Measurements from ENCODE around the gene NPDC1. TPM values are rescaled to one million over a fixed set of nuclear protein-coding genes. Genes with fewer than 3 reads are reported as not detected.

Gene NPDC1
- total and polyA plus RNA-seq, 2 donors (not counting 1 experiment from before 2014, with no cell fraction given), result 0.17 to 0.19 TPM

DNA sequence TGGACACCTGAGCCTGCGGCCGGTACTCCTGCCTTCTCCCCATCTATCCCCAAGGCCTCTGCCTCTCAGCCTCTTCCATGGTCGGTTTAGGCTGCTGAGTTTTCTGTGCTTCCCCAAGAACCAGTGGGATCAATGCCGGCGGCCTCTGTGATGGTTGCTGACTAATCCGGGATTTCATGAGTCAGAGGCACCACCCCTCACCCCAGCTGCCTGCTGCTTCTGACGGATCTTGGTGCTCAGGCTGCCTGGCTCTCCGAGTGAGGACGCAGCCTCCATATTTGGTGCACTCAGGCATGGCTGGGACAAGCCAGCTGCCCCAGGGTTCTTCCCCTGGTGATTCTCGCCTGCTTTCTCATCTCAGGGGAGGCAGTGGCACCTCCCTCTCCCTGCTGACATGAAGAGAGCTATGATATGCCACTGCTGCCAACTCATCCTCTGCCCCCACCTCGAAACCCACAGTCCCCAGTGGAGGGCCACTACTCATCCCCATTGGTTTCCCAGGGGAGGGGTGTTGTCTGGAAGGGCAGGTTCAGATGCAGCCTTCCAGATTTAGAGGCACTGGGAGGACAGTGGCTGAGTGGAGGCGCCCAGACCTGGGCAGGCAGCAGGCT, 37.5 kb upstream of the NPDC1 start:
- TF ChIP-seq, protein P1, sequence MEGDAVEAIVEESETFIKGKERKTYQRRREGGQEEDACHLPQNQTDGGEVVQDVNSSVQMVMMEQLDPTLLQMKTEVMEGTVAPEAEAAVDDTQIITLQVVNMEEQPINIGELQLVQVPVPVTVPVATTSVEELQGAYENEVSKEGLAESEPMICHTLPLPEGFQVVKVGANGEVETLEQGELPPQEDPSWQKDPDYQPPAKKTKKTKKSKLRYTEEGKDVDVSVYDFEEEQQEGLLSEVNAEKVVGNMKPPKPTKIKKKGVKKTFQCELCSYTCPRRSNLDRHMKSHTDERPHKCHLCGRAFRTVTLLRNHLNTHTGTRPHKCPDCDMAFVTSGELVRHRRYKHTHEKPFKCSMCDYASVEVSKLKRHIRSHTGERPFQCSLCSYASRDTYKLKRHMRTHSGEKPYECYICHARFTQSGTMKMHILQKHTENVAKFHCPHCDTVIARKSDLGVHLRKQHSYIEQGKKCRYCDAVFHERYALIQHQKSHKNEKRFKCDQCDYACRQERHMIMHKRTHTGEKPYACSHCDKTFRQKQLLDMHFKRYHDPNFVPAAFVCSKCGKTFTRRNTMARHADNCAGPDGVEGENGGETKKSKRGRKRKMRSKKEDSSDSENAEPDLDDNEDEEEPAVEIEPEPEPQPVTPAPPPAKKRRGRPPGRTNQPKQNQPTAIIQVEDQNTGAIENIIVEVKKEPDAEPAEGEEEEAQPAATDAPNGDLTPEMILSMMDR (IDR thresholded peaks at IDR 0.05), result no peak
- TF ChIP-seq EZH2 (IDR thresholded peaks at IDR 0.05; ENCODE audit: borderline replicate concordance, insufficient read depth, low read depth, low read length, poor library complexity, severe bottlenecking), result no peak
- Histone ChIP-seq H3K9me3 (ENCODE audit: control extremely low read depth in 1 of 3, control insufficient read depth in 2 of 3, insufficient read depth in 1 of 3, low read length in 2 of 3) (no peaks in the 10 kb centered on the region), H4K20me1 (ENCODE audit: control insufficient read depth, insufficient read depth, low read length, poor library complexity, severe bottlenecking) (peaks cover 19% of the 10 kb centered on the region), H3K4me1 (ENCODE audit: control insufficient read depth in 2 of 2, insufficient read depth in 2 of 2, low read length in 2 of 2) (peaks cover 20 to 44% of the 10 kb centered on the region in 2 donors), H3K4me2 (replicated peaks; ENCODE audit: low read depth, low read length, poor library complexity, severe bottlenecking) (no peak overlapping the region), H3K4me3 (ENCODE audit: control extremely low read depth in 1 of 5, extremely low read depth in 1 of 5, insufficient read depth in 1 of 5, low read depth in 2 of 5, low read length in 4 of 5) (no peak overlapping the region), H3K9ac (ENCODE audit: low read length) (no peak overlapping the region), H3K27me3 (replicated peaks in 1 of 4; ENCODE audit: control extremely low read depth in 1 of 4, control insufficient read depth in 3 of 4, insufficient read depth in 4 of 4, low read length in 3 of 4) (no peaks in the 10 kb centered on the region), H3K36me3 (replicated peaks in 1 of 2; ENCODE audit: control extremely low read depth in 1 of 2, control insufficient read depth in 1 of 2, extremely low read depth in 1 of 2, insufficient read depth in 2 of 2, low read length in 1 of 2) (peaks cover 0 to 29% of the 10 kb centered on the region in 2 experiments), H3K27ac (ENCODE audit: low read length in 2 of 2) (no peak overlapping the region), H2AFZ (ENCODE audit: insufficient read depth, low read depth, low read length, poor library complexity, severe bottlenecking) (no peak overlapping the region), H3K79me2 (ENCODE audit: control insufficient read depth, insufficient read depth, low read length) (peaks cover 17% of the 10 kb centered on the region)
- Mint-ChIP-seq H3K27me3 (no peaks in the 10 kb centered on the region), H3K9me3 (ENCODE audit: insufficient read depth) (no peaks in the 10 kb centered on the region), H3K27ac (peak overlapping the region; percentile 82), H3K4me3 (peak overlapping the region; percentile 34), H3K4me1 (peaks cover 38% of the 10 kb centered on the region)
- intact Hi-C loops (cut with micrococcal nuclease), result no loop called here
- DNase-seq (peak; percentile 49), ATAC-seq (ENCODE audit: low read depth) (no peak)
- CTCF ChIA-PET, result interaction anchor here (0.5 to 2.0 kb wide), 7 partner anchors 14 to 340 kb away, joined by 3 to 11 read pairs (median 4); partner anchors contain the start of gene SAPCD2
- POLR2A ChIA-PET, result interaction anchor here (1.5 kb wide), 1 partner anchor 16 kb away, joined by 5 read pairs; no protein-coding TSS in a partner anchor
- 45% methylated on average over 10 of the region's 12 CpGs for whole genome bisulfite sequencing (ENCODE audit: insufficient coverage)

DNA sequence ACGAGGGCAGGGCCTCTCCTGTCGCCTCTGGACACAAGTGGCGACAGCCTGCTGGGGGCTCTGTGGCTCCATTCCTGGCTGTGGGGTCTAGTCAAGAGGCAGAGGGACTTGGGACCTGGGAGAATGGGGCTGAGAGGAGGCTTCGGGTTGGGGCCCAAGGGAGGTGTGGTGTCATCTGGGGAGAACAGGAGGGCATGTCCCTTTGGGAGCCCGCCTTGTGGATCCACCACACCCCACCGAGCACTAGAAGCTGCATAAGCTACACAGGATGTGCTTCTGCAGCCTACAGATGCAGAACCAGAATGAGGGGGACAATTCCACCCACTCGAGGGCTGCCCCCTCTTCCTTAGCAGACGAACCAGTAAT, 36.9 kb upstream of the NPDC1 start:
- H3K27ac ChIP-seq (ENCODE audit: low read length in 2 of 2), result no peak overlapping the region
- no peaks in the 10 kb centered on the region for H3K9me3 Mint-ChIP-seq (ENCODE audit: insufficient read depth)
- no peak overlapping the region for H3K9ac ChIP-seq (ENCODE audit: low read length)
- no peaks in the 10 kb centered on the region for H3K9me3 ChIP-seq (ENCODE audit: control extremely low read depth in 1 of 3, control insufficient read depth in 2 of 3, insufficient read depth in 1 of 3, low read length in 2 of 3)
- peaks cover 38% of the 10 kb centered on the region for H3K4me1 Mint-ChIP-seq
- ChIA-PET CTCF (interaction anchor here (1.6 to 2.0 kb wide), 3 partner anchors 13 to 36 kb away, joined by 5 to 11 read pairs (median 8); partner anchors contain the start of gene SAPCD2), POLR2A (interaction anchor here (1.5 kb wide), 1 partner anchor 16 kb away, joined by 5 read pairs; no protein-coding TSS in a partner anchor)
- TF ChIP-seq, protein P1 (IDR thresholded peaks at IDR 0.05), result no peak
- no peak for TF ChIP-seq EZH2 (IDR thresholded peaks at IDR 0.05; ENCODE audit: borderline replicate concordance, insufficient read depth, low read depth, low read length, poor library complexity, severe bottlenecking)
- no peak for DNase-seq
- H3K27me3 ChIP-seq (replicated peaks in 1 of 4; ENCODE audit: control extremely low read depth in 1 of 4, control insufficient read depth in 3 of 4, insufficient read depth in 4 of 4, low read length in 3 of 4), result no peaks in the 10 kb centered on the region
- H3K4me3 Mint-ChIP-seq, result no peak overlapping the region
- no peak for ATAC-seq (ENCODE audit: low read depth)
- peaks cover 15% of the 10 kb centered on the region for H3K79me2 ChIP-seq (ENCODE audit: control insufficient read depth, insufficient read depth, low read length)
- H3K4me2 ChIP-seq (replicated peaks; ENCODE audit: low read depth, low read length, poor library complexity, severe bottlenecking), result no peak overlapping the region
- no peaks in the 10 kb centered on the region for H3K27me3 Mint-ChIP-seq
- no peak overlapping the region for H3K4me3 ChIP-seq (ENCODE audit: control extremely low read depth in 1 of 5, extremely low read depth in 1 of 5, insufficient read depth in 1 of 5, low read depth in 2 of 5, low read length in 4 of 5)
- H2AFZ ChIP-seq (ENCODE audit: insufficient read depth, low read depth, low read length, poor library complexity, severe bottlenecking), result no peak overlapping the region
- H4K20me1 ChIP-seq (ENCODE audit: control insufficient read depth, insufficient read depth, low read length, poor library complexity, severe bottlenecking), result peaks cover 25% of the 10 kb centered on the region
- peaks cover 0 to 29% of the 10 kb centered on the region in 2 experiments for H3K36me3 ChIP-seq (replicated peaks in 1 of 2; ENCODE audit: control extremely low read depth in 1 of 2, control insufficient read depth in 1 of 2, extremely low read depth in 1 of 2, insufficient read depth in 2 of 2, low read length in 1 of 2)
- 52% methylated on average over 5 of the region's 8 CpGs for WGBS (ENCODE audit: insufficient coverage)
- intact Hi-C loops (cut with micrococcal nuclease), result no loop called here
- H3K27ac Mint-ChIP-seq, result peak overlapping the region; percentile 82
- H3K4me1 ChIP-seq (ENCODE audit: control insufficient read depth in 2 of 2, insufficient read depth in 2 of 2, low read length in 2 of 2), result peaks cover 24 to 45% of the 10 kb centered on the region in 2 donors

All from B cell (primary cell).